HFFc6 (cell line): ENCODE data around the gene GPER1. TPM values are rescaled to one million over a fixed set of nuclear protein-coding genes. Genes with fewer than 3 reads are reported as not detected.

Source experiments
- DNase-seq: peaks from one replicate; pipeline ENCODE4 v3.0.0-alpha.2; 2018
- H3K27ac Mint-ChIP-seq: 2 replicates; pipeline ENCODE4 v1.8.0; 2020; ENCODE audit warnings: mild to moderate bottlenecking, mixed read lengths
- H3K27me3 Mint-ChIP-seq: 2 replicates; pipeline ENCODE4 v1.8.0; 2021; ENCODE audit warnings: mild to moderate bottlenecking, moderate library complexity, mixed read lengths; ENCODE audit not compliant: insufficient read depth
- H3K36me3 Mint-ChIP-seq: 2 replicates; pipeline ENCODE4 v1.8.0; 2021; ENCODE audit warnings: low read depth, mixed read lengths
- H3K4me1 Mint-ChIP-seq: 2 replicates; pipeline ENCODE4 v1.8.0; 2020; ENCODE audit warnings: low read depth, mixed read lengths
- H3K4me3 Mint-ChIP-seq: 2 replicates; pipeline ENCODE4 v1.8.0; 2020; ENCODE audit warnings: mild to moderate bottlenecking, moderate library complexity, mixed read lengths
- H3K9me3 Mint-ChIP-seq: 2 replicates; pipeline ENCODE4 v1.8.0; 2020; ENCODE audit warnings: mild to moderate bottlenecking, mixed read lengths
- total RNA-seq, 6 experiments: library from RNA; stranded (reverse); fragmentation: NEBNext Ultra II Directional; extraction: Animal tissue kit (Norgen Biotek cat#: 25700); gene quantifications; 2 replicates in 1 of 6; 3 replicates in 5 of 6; pipeline ENCODE4 v1.2.3, GENCODE V29; 2021
- TF ChIP-seq, protein P1 (sequence below): fragments of 200-600 bp; sonication (generic); IDR thresholded peaks from 2 replicates; pipeline ENCODE4 v1.5.0; 2021; ENCODE audit warnings: antibody characterized with exemption, mild to moderate bottlenecking

Gene GPER1
- total RNA-seq, 6 experiments from 2014 or later, result 4.6 to 7.1 (median 5.3) TPM

- Mint-ChIP-seq H3K36me3 (peaks cover 11% of the 10 kb centered on the region), H3K27me3 (no peaks in the 10 kb centered on the region; the same call in 1 of the 2 replicates), H3K4me1 (no peaks in the 10 kb centered on the region), H3K4me3 (no peak overlapping the region), H3K27ac (no peak overlapping the region), H3K9me3 (no peaks in the 10 kb centered on the region)
- TF ChIP-seq, protein P1, sequence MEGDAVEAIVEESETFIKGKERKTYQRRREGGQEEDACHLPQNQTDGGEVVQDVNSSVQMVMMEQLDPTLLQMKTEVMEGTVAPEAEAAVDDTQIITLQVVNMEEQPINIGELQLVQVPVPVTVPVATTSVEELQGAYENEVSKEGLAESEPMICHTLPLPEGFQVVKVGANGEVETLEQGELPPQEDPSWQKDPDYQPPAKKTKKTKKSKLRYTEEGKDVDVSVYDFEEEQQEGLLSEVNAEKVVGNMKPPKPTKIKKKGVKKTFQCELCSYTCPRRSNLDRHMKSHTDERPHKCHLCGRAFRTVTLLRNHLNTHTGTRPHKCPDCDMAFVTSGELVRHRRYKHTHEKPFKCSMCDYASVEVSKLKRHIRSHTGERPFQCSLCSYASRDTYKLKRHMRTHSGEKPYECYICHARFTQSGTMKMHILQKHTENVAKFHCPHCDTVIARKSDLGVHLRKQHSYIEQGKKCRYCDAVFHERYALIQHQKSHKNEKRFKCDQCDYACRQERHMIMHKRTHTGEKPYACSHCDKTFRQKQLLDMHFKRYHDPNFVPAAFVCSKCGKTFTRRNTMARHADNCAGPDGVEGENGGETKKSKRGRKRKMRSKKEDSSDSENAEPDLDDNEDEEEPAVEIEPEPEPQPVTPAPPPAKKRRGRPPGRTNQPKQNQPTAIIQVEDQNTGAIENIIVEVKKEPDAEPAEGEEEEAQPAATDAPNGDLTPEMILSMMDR, result no peak
- DNase-seq, result no peak
These were observed 33.6 kb downstream of the GPER1 start for GRCh38 chr7:1121476-1121875.

- H3K9me3 Mint-ChIP-seq, result no peaks in the 10 kb centered on the region
- no peak overlapping the region for H3K4me3 Mint-ChIP-seq
- peaks cover 17% of the 10 kb centered on the region for H3K36me3 Mint-ChIP-seq
- H3K4me1 Mint-ChIP-seq, result no peaks in the 10 kb centered on the region
- no peaks in the 10 kb centered on the region; the same call in 1 of the 2 replicates for H3K27me3 Mint-ChIP-seq
- TF ChIP-seq, protein P1, result no peak
- H3K27ac Mint-ChIP-seq, result no peak overlapping the region
- DNase-seq, result no peak
These were observed 34.2 kb downstream of the GPER1 start for GRCh38 chr7:1121886-1122831.

DNA sequence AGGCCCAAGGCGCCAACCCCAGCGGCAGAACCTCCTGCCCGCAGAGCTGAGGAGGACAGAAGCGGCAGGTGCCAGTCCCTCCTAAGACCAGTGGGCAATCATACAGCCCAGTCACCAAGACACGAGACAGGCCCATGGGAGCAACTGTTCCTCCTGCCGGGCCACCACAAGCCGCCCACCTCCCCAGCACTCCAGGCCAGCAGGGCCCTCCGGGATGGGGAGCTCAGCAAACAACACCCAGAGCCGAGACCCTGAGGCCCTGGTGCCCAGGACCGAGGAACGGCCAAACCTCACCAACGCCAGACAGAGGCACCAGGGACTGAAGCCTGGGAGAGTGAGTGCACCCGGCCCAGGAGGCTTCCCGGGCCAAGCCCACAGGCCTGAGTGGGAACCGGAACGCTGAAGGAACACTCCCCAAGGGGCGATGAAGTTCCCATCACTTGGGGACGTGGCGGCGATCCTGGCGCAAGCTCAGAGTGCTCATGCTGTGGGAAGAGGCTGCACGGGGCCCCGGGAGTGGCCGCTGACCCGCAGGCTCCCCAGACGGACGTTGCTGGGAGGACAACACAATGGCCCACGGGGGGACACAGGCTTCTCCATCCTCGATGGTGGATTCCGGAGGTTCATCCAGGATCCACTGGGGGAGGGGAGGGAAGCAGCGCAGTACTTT is 35.1 kb downstream of the GPER1 start:
- H3K4me1 Mint-ChIP-seq, result no peaks in the 10 kb centered on the region
- no peak overlapping the region for H3K4me3 Mint-ChIP-seq
- no peaks in the 10 kb centered on the region; the same call in 1 of the 2 replicates for H3K27me3 Mint-ChIP-seq
- DNase-seq, result no peak
- H3K27ac Mint-ChIP-seq, result no peak overlapping the region
- TF ChIP-seq, protein P1, result no peak
- no peaks in the 10 kb centered on the region for H3K9me3 Mint-ChIP-seq
- peaks cover 10% of the 10 kb centered on the region for H3K36me3 Mint-ChIP-seq

- no peak for DNase-seq
- Mint-ChIP-seq H3K4me1 (no peaks in the 10 kb centered on the region), H3K27me3 (no peaks in the 10 kb centered on the region; the same call in 1 of the 2 replicates), H3K9me3 (no peaks in the 10 kb centered on the region), H3K36me3 (0 out of 2 replicates have a peak, but pooled peaks cover 7% of the 10 kb centered on the region), H3K27ac (no peak overlapping the region), H3K4me3 (no peak overlapping the region)
- TF ChIP-seq, protein P1, result no peak
These were observed 35.8 kb downstream of the GPER1 start for GRCh38 chr7:1123715-1124114.

GRCh38 chr7:1124164-1124563 is 36.3 kb downstream of the GPER1 start:
- Mint-ChIP-seq H3K36me3 (0 out of 2 replicates have a peak, but pooled peaks cover 7% of the 10 kb centered on the region), H3K27ac (no peak overlapping the region), H3K9me3 (no peaks in the 10 kb centered on the region), H3K4me1 (no peaks in the 10 kb centered on the region), H3K4me3 (no peak overlapping the region), H3K27me3 (no peaks in the 10 kb centered on the region; the same call in 1 of the 2 replicates)
- TF ChIP-seq, protein P1, result no peak
- no peak for DNase-seq
